K562 (cell line): Measurements from ENCODE around the gene ZNF646. TPM values are rescaled to one million over a fixed set of nuclear protein-coding genes. Genes with fewer than 3 reads are reported as not detected.

Source experiments
- FOSL1 ChIP-seq: fragments of 200-800 bp; sonication (Bioruptor generic); conservative IDR thresholded peaks from 2 replicates; pipeline ENCODE4 v1.6.1; 2016; ENCODE audit warnings: missing genetic modification characterization, missing compliant biosample characterization
- HINFP ChIP-seq: fragments of 450-650 bp; conservative IDR thresholded peaks from 2 replicates; pipeline ENCODE4 v1.6.1; 2016; ENCODE audit warnings: missing genetic modification characterization, low read depth, mild to moderate bottlenecking, control low read depth, missing compliant biosample characterization
- HNRNPUL1 ChIP-seq: fragments of 200-400 bp; formaldehyde crosslinking; IDR thresholded peaks from 2 replicates; pipeline ENCODE4 v1.6.1; 2017; ENCODE audit warnings: low read length
- NCOA6 ChIP-seq: fragments of 450-650 bp; IDR thresholded peaks from 2 replicates; pipeline ENCODE4 v1.6.1; 2017; ENCODE audit warnings: mild to moderate bottlenecking
- PATZ1 ChIP-seq: fragments of 250-450 bp; sonication (Bioruptor Pico); IDR thresholded peaks from 2 replicates; pipeline ENCODE4 v1.5.0; 2020; ENCODE audit warnings: mild to moderate bottlenecking, borderline replicate concordance
- PML ChIP-seq: IDR thresholded peaks from 2 replicates; pipeline ENCODE4 v1.6.1; 2012; ENCODE audit warnings: low read length, inconsistent platforms
- PREB ChIP-seq: sonication (generic); formaldehyde crosslinking; IDR thresholded peaks from 2 replicates; pipeline ENCODE4 v1.8.1; 2023; ENCODE audit warnings: mild to moderate bottlenecking, missing genetic modification reagents
- TFE3 ChIP-seq: fragments of 450-650 bp; formaldehyde crosslinking; IDR thresholded peaks from 2 replicates; pipeline ENCODE4 v1.4.0; 2020; ENCODE audit warnings: mild to moderate bottlenecking, mixed read lengths
- USF2 ChIP-seq: sonication (generic); formaldehyde crosslinking; IDR thresholded peaks from 2 replicates; pipeline ENCODE4 v1.5.0; 2020; ENCODE audit warnings: missing genetic modification reagents
- ZBTB1 ChIP-seq: sonication (generic); formaldehyde crosslinking; IDR thresholded peaks from 2 replicates; pipeline ENCODE4 v1.8.1; 2023; ENCODE audit warnings: missing genetic modification reagents, low read depth, mild to moderate bottlenecking, borderline replicate concordance
- ZNF140 ChIP-seq: fragments of 250-450 bp; sonication (Bioruptor Pico); IDR thresholded peaks from 2 replicates; pipeline ENCODE4 v1.8.0; 2021; ENCODE audit warnings: moderate library complexity, mild to moderate bottlenecking, inconsistent platforms
- ZNF395 ChIP-seq: fragments of 200-800 bp; sonication (Bioruptor generic); IDR thresholded peaks from 2 replicates; pipeline ENCODE4 v1.6.1; 2017; ENCODE audit warnings: missing genetic modification characterization, missing compliant biosample characterization
- ZNF518B ChIP-seq: fragments of 250-450 bp; sonication (Bioruptor Pico); IDR thresholded peaks from 2 replicates; pipeline ENCODE4 v1.5.0; 2021; ENCODE audit warnings: mild to moderate bottlenecking, moderate library complexity
- polyA plus RNA-seq, 8 experiments: library from polyadenylated mRNA; depleted of rRNA in 4 of 8; stranded (reverse) in 5 of 8; unstranded in 3 of 8; fragments of >200 nt; fragmentation: Nextera tagmentation in 2 of 8; fragmentation: Illumina TruSeq in 1 of 8; extraction: Ambion mirVana in 2 of 8; extraction: Trizol in 1 of 8; gene quantifications; 2 replicates each; pipeline versions ENCODE4 v1.2.1 to v1.2.3, GENCODE V29; 2011 to 2014; ENCODE audit warnings: inconsistent platforms in 1 of 8, missing spikeins in 1 of 8
- total RNA-seq, 7 experiments: library from RNA; depleted of rRNA in 6 of 7; stranded (reverse); fragments of >200 nt in 6 of 7; fragmentation: Illumina TruSeq in 2 of 7; extraction: Trizol in 2 of 7; gene quantifications; 2 replicates each; pipeline versions ENCODE4 v1.2.1 to v1.2.3, GENCODE V29; 2011 to 2021; ENCODE audit warnings: low replicate concordance in 1 of 7

Gene ZNF646
- total and polyA plus RNA-seq, 9 of the 15 experiments (the other 6 are each of a cell fraction or from before 2014, with no cell fraction given): 0.08 to 20.6 (median 8.0) TPM

GRCh38 chr16:31128711-31129567, 54.7 kb downstream of the ZNF646 start (continued):
- no peak for TF ChIP-seq PREB
- TF ChIP-seq FOSL1: peak; percentile 49; the same call in 1 of the 2 replicates
- TF ChIP-seq NCOA6: no peak
- no peak; the same call in 1 of the 2 replicates for TF ChIP-seq ZBTB1 (CRISPR knock-in tag)
- TF ChIP-seq USF2 (CRISPR knock-in tag): no peak
- no peak for TF ChIP-seq HNRNPUL1
- no peak for TF ChIP-seq ZNF518B (CRISPR knock-in tag)
- TF ChIP-seq HINFP (tag): no peak
- TF ChIP-seq PATZ1 (CRISPR knock-in tag): no peak
- no peak for TF ChIP-seq ZNF140 (CRISPR knock-in tag)
- TF ChIP-seq PML: no peak
- no peak for TF ChIP-seq TFE3 (CRISPR knock-in tag)
- peak; percentile 57 for TF ChIP-seq ZNF395 (CRISPR knock-in tag)
